Esophagus (tissue), 2 donors: ENCODE data around the gene SFT2D3. TPM values are rescaled to one million over a fixed set of nuclear protein-coding genes. Genes with fewer than 3 reads are reported as not detected.

Source experiments
- H3K27ac ChIP-seq, 2 donors: one replicate each; pipeline ENCODE4 v1.5.1; 2013; ENCODE audit warnings: low read depth in 2 of 2, mild to moderate bottlenecking in 2 of 2, inconsistent platforms in 1 of 2, low read length in 1 of 2, moderate library complexity in 1 of 2
- H3K27me3 ChIP-seq, 2 donors: one replicate each; pipeline ENCODE4 v1.6.1; 2013; ENCODE audit warnings: low read length in 2 of 2, control low read depth in 1 of 2, mild to moderate bottlenecking in 1 of 2; ENCODE audit not compliant: insufficient read depth in 2 of 2, control insufficient read depth in 1 of 2
- H3K36me3 ChIP-seq, 2 donors: one replicate each; pipeline ENCODE4 v1.6.1; 2013; ENCODE audit warnings: low read length in 1 of 2; ENCODE audit not compliant: control insufficient read depth in 2 of 2, insufficient read depth in 2 of 2
- H3K4me1 ChIP-seq, 2 donors: one replicate each; pipeline ENCODE4 v1.6.1; 2013; ENCODE audit warnings: low read length in 1 of 2; ENCODE audit not compliant: control insufficient read depth in 2 of 2, insufficient read depth in 2 of 2
- H3K4me3 ChIP-seq, 2 donors: one replicate each; pipeline ENCODE4 v1.5.1; 2013; ENCODE audit warnings: low read length in 2 of 2, mild to moderate bottlenecking in 2 of 2, low read depth in 1 of 2, moderate library complexity in 1 of 2
- H3K9me3 ChIP-seq, 2 donors: one replicate each; pipeline ENCODE4 v1.6.1; 2013; ENCODE audit warnings: mild to moderate bottlenecking in 2 of 2, low read depth in 1 of 2, low read length in 1 of 2, moderate library complexity in 1 of 2; ENCODE audit not compliant: control insufficient read depth in 2 of 2, insufficient read depth in 1 of 2
- WGBS, 2 donors: extraction: QIAGEN DNeasy Blood & Tissue Kit; methylation state at CpG; one replicate each; pipeline ENCODE4 v1.1.7; 2013; 5-methylcytosine and 5-hydroxymethylcytosine counted together
- polyA plus RNA-seq, 2 donors: library from polyadenylated mRNA; stranded (reverse); fragments of 200-250 nt; gene quantifications; one replicate each; pipeline ENCODE4 v1.2.3, GENCODE V29; 2013
- donor health status: healthy with polysubstance abuse.
- donor health status: Bipolar disorder and iron deficiency.

Gene SFT2D3
- polyA plus RNA-seq, 2 donors = 3.8 to 4.2 TPM

DNA sequence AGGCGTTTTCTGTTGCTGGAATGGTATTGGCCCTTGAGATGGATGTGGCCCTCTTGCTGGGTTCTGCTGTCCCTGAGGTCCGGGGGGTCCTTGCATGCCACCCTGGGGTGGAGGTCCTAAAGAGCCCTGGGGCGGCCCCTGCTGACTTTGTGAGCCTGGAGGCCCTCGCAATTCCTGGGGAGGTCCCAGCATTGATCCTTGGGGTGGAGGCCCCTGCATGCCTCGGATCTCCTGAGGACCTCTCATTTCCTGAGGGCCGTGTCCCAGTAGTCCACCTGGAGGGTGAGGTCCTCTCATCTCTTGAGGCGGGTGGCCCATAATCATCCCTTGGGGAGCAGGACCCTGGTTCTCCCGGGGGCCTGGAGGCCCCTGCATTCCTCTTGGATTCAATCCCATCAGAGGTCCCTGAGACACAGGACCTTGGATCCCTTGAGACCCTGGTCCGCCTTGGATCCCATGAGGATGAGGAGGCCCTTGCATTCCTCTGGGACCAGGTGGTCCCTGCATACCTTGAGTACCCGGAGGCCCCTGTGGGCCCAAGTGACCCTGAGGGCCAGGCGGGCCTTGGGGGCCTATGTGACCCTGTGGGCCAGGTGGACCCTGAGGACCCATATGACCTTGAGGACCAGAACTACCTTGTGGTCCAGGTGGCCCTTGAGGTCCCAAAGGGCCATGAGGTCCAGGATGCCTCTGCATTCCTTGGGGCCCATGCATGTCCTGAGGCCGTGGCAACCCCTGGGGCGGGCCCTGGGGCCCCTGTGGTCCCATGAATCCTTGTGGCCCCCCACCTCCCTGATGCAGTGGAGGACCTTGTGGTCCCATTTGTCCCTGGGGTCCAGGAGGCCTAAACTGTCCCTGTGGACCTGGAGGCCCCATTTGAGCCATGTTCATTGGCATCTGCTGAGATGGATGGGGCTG is 18.3 kb downstream of the SFT2D3 start:
- Histone ChIP-seq H3K4me3 (no peak overlapping the region), H3K4me1 (no peaks in the 10 kb centered on the region), H3K27ac (no peak overlapping the region), H3K9me3 (no peaks in the 10 kb centered on the region), H3K27me3 (no peaks in the 10 kb centered on the region), H3K36me3 (peaks cover 15 to 18% of the 10 kb centered on the region in 2 donors)
- WGBS, 2 donors = 96 to 97% methylated on average over 13 of the region's 13 CpGs

DNA sequence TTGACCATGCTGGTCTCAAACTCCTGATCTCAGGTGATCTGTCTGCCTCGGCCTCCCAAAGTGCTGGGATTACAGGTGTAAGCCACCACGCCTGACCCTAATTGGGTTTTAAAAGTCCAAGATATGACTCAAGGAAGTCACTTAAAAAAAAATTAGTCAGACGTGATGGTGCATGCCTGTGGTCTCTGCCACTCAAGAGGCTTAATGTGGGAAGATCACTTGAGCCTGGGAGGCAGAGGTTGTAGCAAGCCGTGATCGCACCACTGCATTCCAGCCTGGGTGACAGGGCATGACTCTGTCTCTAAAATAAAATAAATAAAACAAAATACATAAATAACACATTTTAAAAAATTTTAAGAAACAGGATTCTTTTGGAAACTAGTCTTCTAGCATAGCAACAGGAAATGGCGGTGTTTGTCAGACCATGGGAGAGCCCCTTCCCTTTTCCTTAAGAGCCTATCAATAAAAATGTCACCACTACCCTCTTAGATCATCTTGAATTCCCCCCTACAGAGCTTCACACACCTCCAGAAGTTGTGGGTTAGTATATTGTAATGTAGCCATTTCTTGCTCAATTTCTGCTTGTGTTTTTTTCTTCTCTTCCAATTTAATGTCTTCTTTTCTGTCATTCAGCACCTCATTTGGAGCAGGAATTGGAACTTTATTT is 20.1 kb downstream of the SFT2D3 start:
- WGBS, 2 donors = 82 to 83% methylated on average over 6 of the region's 6 CpGs
- Histone ChIP-seq H3K36me3 (peaks cover 15 to 23% of the 10 kb centered on the region in 2 donors), H3K9me3 (no peaks in the 10 kb centered on the region), H3K27me3 (no peaks in the 10 kb centered on the region), H3K4me1 (no peaks in the 10 kb centered on the region), H3K4me3 (no peak overlapping the region), H3K27ac (no peak overlapping the region)

DNA sequence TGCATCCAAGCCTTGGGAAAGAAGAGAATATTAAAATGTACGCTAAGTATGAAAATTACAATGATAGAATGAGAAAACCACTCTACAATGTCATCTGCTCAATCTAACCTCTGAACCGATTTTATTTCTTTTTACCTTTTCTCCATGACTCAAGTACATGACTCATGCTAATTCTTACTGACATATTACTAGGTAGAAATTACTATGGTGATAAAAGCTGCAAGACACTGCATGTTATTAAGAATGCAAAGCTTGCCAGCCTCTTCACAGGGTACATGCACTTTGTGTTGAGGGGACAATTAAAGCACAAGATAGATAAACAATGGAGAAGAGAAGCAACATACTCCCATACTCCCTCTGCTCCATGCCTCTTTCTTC is 20.7 kb downstream of the SFT2D3 start:
- H3K27me3 ChIP-seq = no peaks in the 10 kb centered on the region
- H3K4me3 ChIP-seq = no peak overlapping the region
- H3K36me3 ChIP-seq = peaks cover 15 to 21% of the 10 kb centered on the region in 2 donors
- no peaks in the 10 kb centered on the region for H3K9me3 ChIP-seq
- no peaks in the 10 kb centered on the region for H3K4me1 ChIP-seq
- H3K27ac ChIP-seq = no peak overlapping the region
- 74 to 75% methylated on average over 2 of the region's 2 CpGs for WGBS, 2 donors

DNA sequence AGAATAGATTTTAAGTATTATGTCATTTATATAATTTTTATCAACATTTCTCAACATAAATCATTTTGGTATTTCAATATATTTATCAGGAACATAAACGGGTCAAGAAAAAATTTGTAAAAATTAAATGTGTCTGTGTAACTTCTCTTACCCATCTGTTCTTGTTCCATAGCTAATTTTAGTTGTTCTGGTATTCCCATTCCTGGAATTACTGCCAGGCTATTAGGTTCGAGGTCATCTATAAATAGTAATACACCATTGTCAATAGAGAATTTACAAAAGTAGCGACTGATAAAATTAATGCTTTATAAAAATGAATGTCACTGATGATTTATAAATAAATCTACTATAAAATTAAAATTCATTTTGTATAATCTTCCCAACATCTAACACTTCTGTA is 21.5 kb downstream of the SFT2D3 start:
- 82 to 85% methylated on average over 3 of the region's 3 CpGs for WGBS, 2 donors
- Histone ChIP-seq H3K27ac (no peak overlapping the region), H3K36me3 (peaks cover 15 to 21% of the 10 kb centered on the region in 2 donors), H3K9me3 (no peaks in the 10 kb centered on the region), H3K27me3 (no peaks in the 10 kb centered on the region), H3K4me1 (no peaks in the 10 kb centered on the region), H3K4me3 (no peak overlapping the region)

DNA sequence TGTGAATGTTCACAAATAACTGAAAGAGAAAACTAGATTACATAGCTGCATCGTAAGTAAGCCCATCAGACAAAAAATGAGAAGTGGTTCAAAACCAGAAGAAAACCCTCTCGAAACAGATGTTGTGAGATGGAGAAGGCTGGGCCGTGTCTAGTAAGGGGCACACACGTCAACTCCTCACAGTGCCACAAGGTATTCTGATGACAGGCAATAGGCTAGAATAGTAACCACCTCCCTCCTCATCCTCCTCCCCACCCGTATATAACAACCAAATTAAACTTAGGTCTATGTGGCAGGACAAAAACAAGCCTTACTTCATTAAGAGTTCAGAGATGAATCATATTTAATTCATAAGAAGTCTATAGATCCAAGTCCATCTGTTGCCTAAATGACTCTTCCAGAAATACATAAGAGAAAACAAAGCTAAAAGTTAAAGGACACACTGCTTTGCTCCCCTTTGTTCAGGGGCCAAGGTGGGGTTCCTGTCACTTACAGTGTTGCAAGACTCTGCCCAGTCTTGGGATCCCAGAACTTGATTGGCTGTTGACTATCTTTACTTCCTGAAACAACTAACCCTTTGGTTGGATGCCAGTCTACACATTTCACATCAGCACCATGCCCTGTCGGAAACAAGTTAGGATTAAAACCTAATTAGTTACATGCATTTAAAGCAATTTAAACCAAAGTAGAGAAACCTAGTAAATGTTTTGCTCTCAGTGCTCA is 25.0 kb downstream of the SFT2D3 start:
- Histone ChIP-seq H3K4me3 (no peak overlapping the region), H3K36me3 (peaks cover 0 to 8% of the 10 kb centered on the region in 2 donors), H3K4me1 (no peaks in the 10 kb centered on the region), H3K27ac (no peak overlapping the region), H3K9me3 (no peaks in the 10 kb centered on the region), H3K27me3 (no peaks in the 10 kb centered on the region)
- 89 to 91% methylated on average over 6 of the region's 6 CpGs for WGBS, 2 donors

DNA sequence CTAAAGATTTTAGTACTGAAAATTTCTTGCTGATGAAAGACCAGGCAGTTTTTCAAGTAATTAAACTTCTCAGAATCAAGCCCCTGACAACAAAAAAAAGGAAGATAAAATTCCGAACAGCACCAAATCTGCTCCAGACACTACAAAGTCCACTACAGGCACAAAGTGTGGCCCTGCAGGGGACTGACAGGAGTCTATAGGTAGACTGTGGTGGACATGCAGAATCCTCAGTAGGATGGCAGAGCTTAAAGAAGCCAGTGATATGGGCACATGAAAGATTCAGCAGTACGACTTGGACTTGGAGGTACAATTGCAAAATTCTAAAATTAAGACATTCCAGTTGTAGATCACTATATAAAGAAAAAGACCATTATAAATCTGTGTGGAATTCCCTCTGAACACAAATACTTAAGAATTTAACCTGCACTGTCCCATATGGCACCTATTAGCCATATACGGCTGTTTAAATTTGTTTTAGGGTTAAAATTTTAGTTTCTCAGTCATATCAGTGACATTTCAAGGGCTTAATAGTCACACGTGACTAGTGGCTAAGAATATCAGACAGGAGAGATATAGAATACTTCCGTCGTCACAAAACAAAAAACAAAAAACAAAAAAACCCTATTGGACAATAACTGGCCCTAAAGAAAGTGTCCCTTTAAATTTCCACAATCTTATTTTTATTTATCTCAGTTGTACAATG is 32.0 kb downstream of the SFT2D3 start:
- Histone ChIP-seq H3K36me3 (no peaks in the 10 kb centered on the region), H3K4me3 (no peak overlapping the region), H3K4me1 (no peaks in the 10 kb centered on the region), H3K27ac (no peak overlapping the region), H3K27me3 (no peaks in the 10 kb centered on the region), H3K9me3 (no peaks in the 10 kb centered on the region)
- WGBS, 2 donors = 66 to 76% methylated on average over 6 of the region's 6 CpGs

DNA sequence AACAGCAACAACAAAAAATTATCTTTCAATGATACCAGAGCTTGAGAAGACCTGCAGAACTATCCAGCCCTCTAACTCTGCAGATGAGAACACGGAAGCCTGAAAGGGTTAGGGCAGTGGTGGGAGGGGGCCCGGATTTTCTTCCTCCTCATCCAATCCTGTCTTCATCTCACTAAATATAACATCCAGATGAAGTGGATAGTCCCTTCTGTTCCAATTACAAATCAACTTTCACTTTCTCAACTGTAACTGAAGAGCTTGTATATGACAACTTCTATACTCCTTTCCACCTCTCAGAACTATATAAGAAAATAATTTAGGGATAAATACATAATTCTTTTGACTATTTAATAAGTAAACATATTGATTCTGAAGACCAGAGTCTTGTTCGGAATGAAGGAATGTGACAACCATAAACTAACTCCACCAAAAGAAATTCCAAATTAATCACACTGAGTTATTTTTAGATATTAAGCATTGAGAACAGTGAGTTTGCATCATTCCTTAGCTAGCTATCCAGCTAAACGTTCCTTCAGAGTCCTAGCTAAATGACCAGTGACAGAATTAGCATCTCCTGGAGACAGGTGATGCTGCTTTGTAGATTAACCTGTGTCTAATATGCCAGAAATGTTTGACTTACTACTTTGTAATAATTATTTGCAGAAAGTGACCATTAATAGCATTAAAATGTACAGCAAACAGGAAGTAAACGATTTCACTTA is 32.7 kb downstream of the SFT2D3 start:
- H3K27me3 ChIP-seq = no peaks in the 10 kb centered on the region
- no peak overlapping the region for H3K27ac ChIP-seq
- H3K9me3 ChIP-seq = no peaks in the 10 kb centered on the region
- WGBS, 2 donors = 55 to 56% methylated on average over 5 of the region's 5 CpGs
- H3K4me1 ChIP-seq = no peaks in the 10 kb centered on the region
- H3K4me3 ChIP-seq = no peak overlapping the region
- no peaks in the 10 kb centered on the region for H3K36me3 ChIP-seq

DNA sequence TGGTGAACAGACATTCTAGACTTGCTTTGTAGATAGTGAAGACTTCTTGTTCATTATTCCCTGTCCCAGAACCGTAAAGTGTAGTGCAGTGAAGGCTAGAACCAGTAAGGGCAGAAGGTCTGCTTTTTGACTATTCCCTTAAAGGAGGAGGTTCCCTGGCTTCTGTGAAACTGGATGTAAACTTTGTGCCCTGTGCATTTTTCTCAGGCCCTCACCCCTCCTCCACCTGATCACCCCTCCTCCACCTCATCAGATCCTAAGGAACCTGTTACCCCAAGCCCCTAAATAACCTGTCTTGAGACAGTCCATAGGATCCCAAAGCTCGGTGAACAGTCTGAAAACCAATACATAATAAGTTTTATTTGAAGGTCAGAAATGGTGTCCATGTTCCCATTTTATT is 33.7 kb downstream of the SFT2D3 start:
- no peak overlapping the region for H3K27ac ChIP-seq
- no peak overlapping the region for H3K4me3 ChIP-seq
- 76 to 92% methylated on average over 2 of the region's 2 CpGs for WGBS, 2 donors

More for the DNA sequence above, 33.7 kb downstream of the SFT2D3 start:
- Histone ChIP-seq H3K27me3 (no peaks in the 10 kb centered on the region), H3K9me3 (no peaks in the 10 kb centered on the region), H3K4me1 (no peaks in the 10 kb centered on the region), H3K36me3 (no peaks in the 10 kb centered on the region)
